Posterior cingulate gyrus (tissue), 11 donors: Measurements from ENCODE around the gene ESRRA.

Experiments used
- DNase-seq, 10 donors: peaks; one replicate each; pipeline versions ENCODE4 v3.0.0 to v3.0.0-alpha.2; 2020 to 2021; ENCODE audit warnings: mixed read lengths in 3 of 10
- intact Hi-C: fragments of 100-400 bp; cut with DNase I; formaldehyde crosslinking; loops from one replicate; pipeline ENCODE4 v1.15.1; 2023

The ESRRA gene

GRCh38 chr11:64358536-64358906 lies 53.2 kb downstream of the ESRRA start:
- intact Hi-C loops: loop anchor here (5.0 kb wide), 1 partner anchor 41 kb away; the partner anchor contains the start of genes PRDX5 and TRMT112
- peak in 1 of 10 donors; percentile 79 for DNase-seq

- peak in 8 of 10 donors; percentile 41 to 95 (median 66) for DNase-seq
These were observed 53.8 kb downstream of the ESRRA start, which contains the start of gene RPS6KA4 for GRCh38 chr11:64358907-64359711. Gene RPS6KA4 (plus strand): TSS chr11:64359162. CDS start chr11:64359236, 74 bp downstream.

GRCh38 chr11:64359712-64360445 lies 54.6 kb downstream of the ESRRA start:
- peak in 8 of 10 donors; percentile 39 to 93 (median 62) for DNase-seq
- intact Hi-C loops: loop anchor here (5.0 kb wide), 1 partner anchor 43 kb away; the partner anchor contains the start of genes PRDX5 and TRMT112

More at GRCh38 chr11:64358907-64359711, 53.8 kb downstream of the ESRRA start, which contains the start of gene RPS6KA4:
- intact Hi-C loops: loop anchor here (5.0 kb wide), 1 partner anchor 42 kb away; the partner anchor contains the start of genes PRDX5 and TRMT112

- DNase-seq: no peak
- intact Hi-C loops: no loop called here
These were observed 55.2 kb downstream of the ESRRA start for GRCh38 chr11:64360448-64360921.

GRCh38 chr11:64361659-64362058 lies 56.3 kb downstream of the ESRRA start:
- intact Hi-C loops: no loop called here
- DNase-seq: no peak

GRCh38 chr11:64362339-64362738 lies 57.0 kb downstream of the ESRRA start:
- peak in 1 of 10 donors; percentile 57 for DNase-seq
- intact Hi-C loops: no loop called here

GRCh38 chr11:64364435-64364834 lies 59.1 kb downstream of the ESRRA start:
- intact Hi-C loops: no loop called here
- DNase-seq: peak in 1 of 10 donors; percentile 4

GRCh38 chr11:64364911-64365310 lies 59.6 kb downstream of the ESRRA start:
- intact Hi-C loops: no loop called here
- DNase-seq: no peak
